GM18520 (cell line): ENCODE data around the gene NKAP.
"Not testable (repeated sequence)": the region's sequence is repeated elsewhere in the genome, so short reads cannot be mapped to it uniquely, and the experiment has no call there.

Experiments
- ATAC-seq: cut with Tn5 transposase; IDR thresholded peaks from one replicate; pipeline ENCODE4 v1.9.1; 2021; ENCODE audit not compliant: unreplicated experiment

The NKAP gene

GRCh38 chrX:119943185-119943988 lies at the start of gene NKAP:
Gene NKAP, minus strand, starts transcription at chrX:119943751. Its CDS starts 146 bp downstream, at chrX:119943605.
- ATAC-seq: peak; percentile 65

- ATAC-seq: no peak
Measured at GRCh38 chrX:119991005-119991787, 47.6 kb upstream of the NKAP start.

- ATAC-seq: no peak
Measured at GRCh38 chrX:119990556-119991004, 47.0 kb upstream of the NKAP start.

GRCh38 chrX:119989905-119990555 lies 46.5 kb upstream of the NKAP start:
- no peak for ATAC-seq

- no peak for ATAC-seq
Measured at GRCh38 chrX:119986203-119986602, 42.7 kb upstream of the NKAP start.

GRCh38 chrX:119984652-119985051 lies 41.1 kb upstream of the NKAP start:
- ATAC-seq: no peak

GRCh38 chrX:119983494-119983893 lies 39.9 kb upstream of the NKAP start:
- ATAC-seq: no peak

- ATAC-seq: no peak
Measured at GRCh38 chrX:119982145-119982544, 38.6 kb upstream of the NKAP start.

- ATAC-seq: no peak
Measured at GRCh38 chrX:119981286-119982070, 37.9 kb upstream of the NKAP start.

- not testable (repeated sequence) for ATAC-seq
Measured at GRCh38 chrX:119977172-119977571, 33.6 kb upstream of the NKAP start.

GRCh38 chrX:119971184-119971583 lies 27.6 kb upstream of the NKAP start:
- ATAC-seq: no peak

GRCh38 chrX:119970574-119970973 lies 27.0 kb upstream of the NKAP start:
- ATAC-seq: no peak

- ATAC-seq: not testable (repeated sequence)
Measured at GRCh38 chrX:119966837-119967236, 23.3 kb upstream of the NKAP start.

- ATAC-seq: no peak
Measured at GRCh38 chrX:119960625-119961024, 17.1 kb upstream of the NKAP start.

GRCh38 chrX:119955807-119956570 lies 12.4 kb upstream of the NKAP start:
- not testable (repeated sequence) for ATAC-seq

GRCh38 chrX:119954374-119954773 lies 10.8 kb upstream of the NKAP start:
- ATAC-seq: no peak

GRCh38 chrX:119948381-119948780 lies 4.8 kb upstream of the NKAP start:
- no peak for ATAC-seq

GRCh38 chrX:119945481-119945880 lies 1.9 kb upstream of the NKAP start:
- ATAC-seq: no peak

- no peak for ATAC-seq
Measured at GRCh38 chrX:119942831-119943184, 743 bp downstream of the NKAP start.

- no peak for ATAC-seq
Measured at GRCh38 chrX:119942173-119942819, 1.3 kb downstream of the NKAP start.
